Measurements from ENCODE around the gene SLCO6A1.
"Not testable (repeated sequence)": the region's sequence is repeated elsewhere in the genome, so short reads cannot be mapped to it uniquely, and the experiment has no call there.

The SLCO6A1 gene

DNA sequence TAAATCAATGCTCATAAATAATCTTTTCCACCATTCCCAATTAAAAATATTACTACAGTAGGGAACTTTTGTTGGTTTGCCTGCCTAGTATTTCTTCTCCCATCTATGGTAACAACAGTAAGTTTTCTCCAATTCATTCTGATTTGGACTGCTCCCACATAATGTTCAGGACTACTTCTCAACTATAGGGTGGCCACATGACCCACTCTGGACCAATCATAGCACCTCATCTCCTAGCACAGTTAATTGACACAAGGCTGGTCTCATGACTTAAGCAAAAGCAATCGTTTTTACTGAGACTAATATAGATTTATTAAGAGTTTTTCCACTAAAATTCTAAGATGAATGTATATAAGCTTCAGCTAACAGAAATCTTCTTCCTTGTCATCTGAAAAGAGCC lies 28.7 kb upstream of the SLCO6A1 start:
- no peak overlapping the region for H3K27ac ChIP-seq
- TF ChIP-seq CTCF (IDR thresholded peaks at IDR 0.05) (no peak), ZFX (IDR thresholded peaks at IDR 0.05; ENCODE audit: borderline replicate concordance) (no peak)

DNA sequence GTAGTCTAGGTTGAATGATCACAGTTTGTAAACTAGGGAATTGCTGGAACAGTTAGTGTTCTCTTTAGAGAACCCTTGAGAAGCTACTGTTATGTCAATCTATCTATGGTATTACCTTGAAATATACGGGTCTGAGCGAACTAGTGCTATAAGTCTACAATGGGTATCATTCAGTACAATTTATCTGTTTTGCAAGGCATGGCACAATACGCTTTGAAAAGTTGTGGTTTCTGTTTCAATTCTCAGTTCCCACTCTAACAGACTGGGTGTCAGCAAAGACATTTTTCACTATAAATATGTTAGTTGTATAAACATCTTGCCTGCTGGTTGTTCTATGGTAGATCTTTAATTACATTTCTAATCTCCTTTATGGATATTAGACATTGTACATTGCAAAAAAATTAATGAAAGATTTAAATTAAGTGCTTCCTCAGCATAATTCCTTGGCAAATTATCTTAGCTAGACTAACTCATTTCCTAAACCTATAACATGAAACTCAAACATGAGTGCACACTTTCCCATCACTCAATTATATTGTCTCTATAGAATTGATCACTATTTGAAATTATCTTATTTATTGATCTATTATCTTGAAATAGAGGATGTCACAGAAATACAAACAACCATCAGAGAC lies 24.9 kb upstream of the SLCO6A1 start:
- TF ChIP-seq CTCF (IDR thresholded peaks at IDR 0.05) (no peak), ZFX (IDR thresholded peaks at IDR 0.05; ENCODE audit: borderline replicate concordance) (no peak)

DNA sequence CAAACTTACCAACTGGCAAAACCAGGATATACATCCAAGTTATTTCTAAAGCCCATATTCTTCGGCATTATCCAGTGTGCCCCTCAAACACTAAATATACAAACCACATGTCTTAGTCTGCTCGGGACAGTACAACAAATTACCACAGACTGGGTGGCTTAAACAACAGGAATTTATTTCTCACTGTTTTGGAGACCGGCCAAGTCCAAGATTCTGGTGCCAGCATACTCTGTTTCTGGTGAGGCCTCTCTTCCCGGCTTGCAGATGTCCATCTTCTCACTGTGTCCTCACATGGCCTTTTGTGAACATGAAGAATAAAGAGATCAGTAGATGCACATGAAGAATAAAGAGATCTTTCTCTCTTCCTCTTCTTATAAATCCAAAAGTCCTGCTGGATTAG lies 12.9 kb upstream of the SLCO6A1 start:
- no peak for TF ChIP-seq CTCF (IDR thresholded peaks at IDR 0.05)
- TF ChIP-seq ZFX (IDR thresholded peaks at IDR 0.05; ENCODE audit: borderline replicate concordance) = no peak
- H3K27ac ChIP-seq = no peak overlapping the region

More for the DNA sequence above, 24.9 kb upstream of the SLCO6A1 start:
- H3K27ac ChIP-seq = no peak overlapping the region

GRCh38 chr5:102491261-102491914 lies 7.4 kb downstream of the SLCO6A1 start:
- not testable (repeated sequence) for H3K27ac ChIP-seq

- TF ChIP-seq ZFX (IDR thresholded peaks at IDR 0.05; ENCODE audit: borderline replicate concordance) = no peak
- TF ChIP-seq CTCF (IDR thresholded peaks at IDR 0.05) = no peak
- H3K27ac ChIP-seq = no peak overlapping the region
These were observed 15.1 kb downstream of the SLCO6A1 start for GRCh38 chr5:102483736-102484135.

- no peak overlapping the region for H3K27ac ChIP-seq
- TF ChIP-seq ZFX (IDR thresholded peaks at IDR 0.05; ENCODE audit: borderline replicate concordance) (no peak), CTCF (IDR thresholded peaks at IDR 0.05) (no peak)
These were observed 17.6 kb downstream of the SLCO6A1 start for GRCh38 chr5:102481054-102481715.

DNA sequence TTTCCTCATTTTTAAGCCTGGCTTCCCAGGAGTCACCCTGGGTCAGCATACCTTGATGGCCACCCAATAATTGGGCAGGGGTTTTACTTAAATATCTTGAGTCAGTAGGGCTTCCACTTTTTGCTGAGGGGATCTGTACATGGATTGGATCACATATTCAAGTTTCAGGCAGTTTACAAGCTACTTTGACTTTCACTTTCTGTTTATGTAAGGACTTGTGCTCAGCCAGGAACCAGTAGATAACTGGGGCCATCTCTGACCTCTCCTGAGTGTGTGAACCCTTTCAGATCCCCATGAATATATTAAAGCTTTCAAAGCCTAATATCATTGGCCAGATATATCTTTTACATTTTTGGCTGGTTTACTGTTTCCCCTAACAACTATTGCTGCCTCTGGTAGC lies 45.1 kb downstream of the SLCO6A1 start:
- TF ChIP-seq CTCF (IDR thresholded peaks at IDR 0.05) (no peak), ZFX (IDR thresholded peaks at IDR 0.05; ENCODE audit: borderline replicate concordance) (no peak)
- H3K27ac ChIP-seq = no peak overlapping the region

Measured in 22Rv1 (cell line).